Loucy (cell line): ENCODE data around the gene CFAP77.

Source experiments
- H2AFZ ChIP-seq: fragments of 200-600 bp; sonication (generic); 2 replicates; pipeline ENCODE4 v1.6.0; 2016; ENCODE audit warnings: antibody characterized with exemption, mild to moderate bottlenecking, low read length, moderate library complexity
- H3F3A ChIP-seq: fragments of 200-600 bp; 2 replicates; pipeline ENCODE4 v1.6.0; 2016; ENCODE audit warnings: antibody characterized with exemption, low read depth, mild to moderate bottlenecking
- H3K27me3 ChIP-seq: fragments of 200-600 bp; sonication (generic); 2 replicates; pipeline ENCODE4 v1.6.1; 2014; ENCODE audit warnings: low read length, mild to moderate bottlenecking; ENCODE audit not compliant: insufficient read depth, poor library complexity, severe bottlenecking
- H3K36me3 ChIP-seq: fragments of 200-600 bp; sonication (generic); 2 replicates; pipeline ENCODE4 v1.6.1; 2016; ENCODE audit warnings: low read length; ENCODE audit not compliant: insufficient read depth
- H3K4me1 ChIP-seq: fragments of 200-600 bp; sonication (generic); 2 replicates; pipeline ENCODE4 v1.5.1; 2014; ENCODE audit warnings: low read length, mild to moderate bottlenecking; ENCODE audit not compliant: insufficient read depth, poor library complexity, severe bottlenecking
- H3K4me2 ChIP-seq: fragments of 200-600 bp; sonication (generic); 2 replicates; pipeline ENCODE4 v1.6.0; 2014; ENCODE audit warnings: antibody characterized with exemption, low read length, low read depth, mild to moderate bottlenecking; ENCODE audit not compliant: poor library complexity, severe bottlenecking
- H3K4me3 ChIP-seq: fragments of 200-600 bp; sonication (generic); 2 replicates; pipeline ENCODE4 v1.5.1; 2014; ENCODE audit warnings: low read length, mild to moderate bottlenecking, mixed read lengths; ENCODE audit not compliant: poor library complexity, severe bottlenecking
- H3K79me2 ChIP-seq: fragments of 200-600 bp; sonication (generic); 2 replicates; pipeline ENCODE4 v1.6.1; 2014; ENCODE audit warnings: low read length; ENCODE audit not compliant: insufficient read depth
- H3K9ac ChIP-seq: fragments of 200-600 bp; sonication (generic); 2 replicates; pipeline ENCODE4 v1.6.0; 2014; ENCODE audit warnings: mild to moderate bottlenecking, low read depth, low read length, moderate library complexity; ENCODE audit not compliant: poor library complexity, severe bottlenecking
- H3K9me2 ChIP-seq: fragments of 200-600 bp; sonication (generic); replicated peaks from 2 replicates; pipeline ENCODE4 v1.6.1; 2016; ENCODE audit warnings: low read depth, low read length, mixed read lengths
- H3K9me3 ChIP-seq: fragments of 200-600 bp; sonication (generic); 2 replicates; pipeline ENCODE4 v1.6.1; 2014; ENCODE audit warnings: mild to moderate bottlenecking, antibody characterized with exemption, low read length, low read depth; ENCODE audit not compliant: insufficient read depth
- H4K20me1 ChIP-seq: fragments of 200-600 bp; sonication (generic); 2 replicates; pipeline ENCODE4 v1.6.0; 2014; ENCODE audit warnings: antibody characterized with exemption, low read length, mild to moderate bottlenecking; ENCODE audit not compliant: insufficient read depth, poor library complexity, severe bottlenecking
- EZH2phosphoT487 ChIP-seq: fragments of 200-600 bp; IDR thresholded peaks from 2 replicates; pipeline ENCODE4 v1.6.1; 2018; ENCODE audit warnings: antibody characterized with exemption, mild to moderate bottlenecking, moderate library complexity, borderline replicate concordance
- TF ChIP-seq, protein P1 (sequence below): fragments of 200-600 bp; sonication (generic); conservative IDR thresholded peaks from 2 replicates; pipeline ENCODE4 v1.5.1; 2014; ENCODE audit warnings: mild to moderate bottlenecking, antibody characterized with exemption, low read length

The CFAP77 gene

DNA sequence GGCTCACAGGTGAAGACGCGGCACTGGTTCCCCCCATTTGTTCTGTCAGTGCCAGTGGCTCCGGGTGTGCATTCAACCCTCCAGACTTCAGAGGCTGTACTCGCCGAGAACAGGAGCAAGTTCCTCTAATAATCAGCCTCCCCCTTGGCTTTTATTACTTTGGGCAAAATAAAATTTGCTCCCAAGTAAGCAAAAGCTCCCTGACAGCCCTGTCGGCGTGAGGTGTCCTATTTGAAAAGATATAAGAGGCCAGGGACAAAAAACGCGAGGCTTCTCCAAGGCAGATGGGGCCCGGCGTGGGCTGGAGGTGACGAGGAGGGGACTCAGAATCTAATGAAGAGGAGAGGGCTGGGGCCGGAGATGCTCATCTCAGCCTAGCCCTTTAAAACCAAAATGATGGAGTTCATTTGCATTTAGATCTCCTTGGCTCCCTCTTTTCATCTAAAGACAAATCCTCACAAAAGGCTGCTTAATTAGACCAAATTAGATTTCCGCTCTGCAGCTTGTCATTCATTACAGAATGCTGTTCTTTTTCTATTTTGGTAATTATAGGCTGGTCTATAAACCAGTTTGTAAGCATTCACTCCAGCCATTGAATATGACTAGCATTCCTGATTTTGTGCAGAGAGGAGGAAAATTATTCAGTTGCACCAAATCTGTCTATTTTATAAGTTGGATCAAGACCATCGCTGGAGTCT lies 68.5 kb downstream of the CFAP77 start:
- H3K79me2 ChIP-seq, result no peaks in the 10 kb centered on the region
- H4K20me1 ChIP-seq, result no peaks in the 10 kb centered on the region
- H3K36me3 ChIP-seq, result no peaks in the 10 kb centered on the region
- H3K4me3 ChIP-seq, result no peak overlapping the region
- H3K9me3 ChIP-seq, result no peaks in the 10 kb centered on the region
- no peak overlapping the region for H3K9ac ChIP-seq
- H3K9me2 ChIP-seq, result no peaks in the 10 kb centered on the region
- TF ChIP-seq, protein P1, sequence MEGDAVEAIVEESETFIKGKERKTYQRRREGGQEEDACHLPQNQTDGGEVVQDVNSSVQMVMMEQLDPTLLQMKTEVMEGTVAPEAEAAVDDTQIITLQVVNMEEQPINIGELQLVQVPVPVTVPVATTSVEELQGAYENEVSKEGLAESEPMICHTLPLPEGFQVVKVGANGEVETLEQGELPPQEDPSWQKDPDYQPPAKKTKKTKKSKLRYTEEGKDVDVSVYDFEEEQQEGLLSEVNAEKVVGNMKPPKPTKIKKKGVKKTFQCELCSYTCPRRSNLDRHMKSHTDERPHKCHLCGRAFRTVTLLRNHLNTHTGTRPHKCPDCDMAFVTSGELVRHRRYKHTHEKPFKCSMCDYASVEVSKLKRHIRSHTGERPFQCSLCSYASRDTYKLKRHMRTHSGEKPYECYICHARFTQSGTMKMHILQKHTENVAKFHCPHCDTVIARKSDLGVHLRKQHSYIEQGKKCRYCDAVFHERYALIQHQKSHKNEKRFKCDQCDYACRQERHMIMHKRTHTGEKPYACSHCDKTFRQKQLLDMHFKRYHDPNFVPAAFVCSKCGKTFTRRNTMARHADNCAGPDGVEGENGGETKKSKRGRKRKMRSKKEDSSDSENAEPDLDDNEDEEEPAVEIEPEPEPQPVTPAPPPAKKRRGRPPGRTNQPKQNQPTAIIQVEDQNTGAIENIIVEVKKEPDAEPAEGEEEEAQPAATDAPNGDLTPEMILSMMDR, result no peak
- no peak for TF ChIP-seq EZH2phosphoT487
- peaks cover 9% of the 10 kb centered on the region for H3K4me1 ChIP-seq
- no peak overlapping the region for H3K4me2 ChIP-seq
- no peaks in the 10 kb centered on the region for H3K27me3 ChIP-seq
- H3F3A ChIP-seq, result no peaks in the 10 kb centered on the region
- no peak overlapping the region for H2AFZ ChIP-seq

DNA sequence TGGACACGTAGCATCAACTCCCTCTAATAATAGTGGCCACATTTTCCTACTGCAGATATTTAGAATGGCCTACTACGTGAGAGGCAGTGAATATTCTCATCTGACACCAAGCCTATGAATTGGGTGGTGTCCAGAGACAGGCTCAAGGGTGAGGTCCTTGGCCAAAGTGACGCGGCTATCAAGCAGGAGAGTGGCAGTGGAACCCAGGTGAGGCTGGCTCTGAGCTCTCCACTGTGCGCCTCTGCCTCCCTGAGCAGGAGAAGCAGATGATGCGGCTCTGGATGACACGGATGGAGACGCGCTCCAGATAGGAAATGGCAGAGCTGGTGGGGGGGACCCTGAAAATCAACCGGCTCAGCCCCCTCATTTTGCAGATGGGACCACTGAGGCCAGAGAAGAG lies 69.7 kb downstream of the CFAP77 start:
- TF ChIP-seq EZH2phosphoT487, result no peak
- TF ChIP-seq, protein P1, result no peak
- H3F3A ChIP-seq, result no peaks in the 10 kb centered on the region
- no peaks in the 10 kb centered on the region for H3K27me3 ChIP-seq
- no peak overlapping the region for H3K4me2 ChIP-seq
- H4K20me1 ChIP-seq, result no peaks in the 10 kb centered on the region
- no peaks in the 10 kb centered on the region for H3K9me2 ChIP-seq
- H3K36me3 ChIP-seq, result no peaks in the 10 kb centered on the region
- H3K9ac ChIP-seq, result no peak overlapping the region
- H3K4me3 ChIP-seq, result no peak overlapping the region
- no peaks in the 10 kb centered on the region for H3K9me3 ChIP-seq
- H3K4me1 ChIP-seq, result peaks cover 13% of the 10 kb centered on the region
- H2AFZ ChIP-seq, result no peak overlapping the region
- no peaks in the 10 kb centered on the region for H3K79me2 ChIP-seq

DNA sequence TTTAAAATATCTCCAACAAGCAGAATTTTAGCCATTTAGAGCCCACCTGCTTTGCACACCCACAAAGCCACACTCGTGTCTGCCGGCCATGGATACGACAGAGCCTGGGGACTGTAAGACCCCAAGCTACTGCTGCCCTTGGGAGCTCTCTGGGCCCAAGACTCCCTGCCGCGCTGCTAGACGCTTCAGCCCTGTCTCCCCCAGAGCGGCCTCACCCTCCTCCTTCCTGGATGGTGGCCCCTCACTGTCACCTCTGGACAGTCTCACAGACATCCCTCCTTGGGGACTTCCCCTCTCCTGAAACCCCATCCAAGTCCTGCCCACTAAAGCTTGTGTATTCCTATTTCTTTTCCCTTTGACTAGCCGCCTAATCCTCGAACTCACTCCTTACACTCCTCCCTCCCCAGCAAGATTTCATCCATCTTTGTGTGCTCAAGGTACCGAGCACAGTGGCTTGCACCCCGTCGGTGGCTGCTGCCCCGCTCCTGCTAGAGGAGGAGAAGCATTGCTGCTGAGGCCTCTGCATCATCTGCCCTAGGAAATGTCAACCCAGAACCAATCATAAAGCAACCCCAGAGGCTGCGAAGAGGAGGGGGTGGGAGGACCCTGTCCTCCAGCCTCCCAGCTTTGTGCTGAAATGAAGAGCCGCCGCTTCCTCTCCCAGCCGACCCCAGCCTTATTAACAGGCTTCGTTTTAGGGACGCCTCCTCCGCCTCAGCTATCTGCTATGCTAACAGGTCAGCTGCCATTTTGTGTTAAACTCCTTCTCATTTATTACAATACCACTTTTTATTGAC lies 71.2 kb downstream of the CFAP77 start:
- no peaks in the 10 kb centered on the region for H3K36me3 ChIP-seq
- no peaks in the 10 kb centered on the region for H3F3A ChIP-seq
- H4K20me1 ChIP-seq, result no peaks in the 10 kb centered on the region
- H3K4me2 ChIP-seq, result peak overlapping the region; percentile 64
- H3K79me2 ChIP-seq, result no peaks in the 10 kb centered on the region
- H3K27me3 ChIP-seq, result no peaks in the 10 kb centered on the region
- H3K4me1 ChIP-seq, result peaks cover 13% of the 10 kb centered on the region
- TF ChIP-seq EZH2phosphoT487, result no peak
- TF ChIP-seq, protein P1, result no peak
- no peaks in the 10 kb centered on the region for H3K9me3 ChIP-seq
- no peak overlapping the region for H3K4me3 ChIP-seq
- no peaks in the 10 kb centered on the region for H3K9me2 ChIP-seq
- no peak overlapping the region for H2AFZ ChIP-seq
- H3K9ac ChIP-seq, result no peak overlapping the region
